Measurements from ENCODE around the gene PSMD7.
"Not testable (repeated sequence)": the region's sequence is repeated elsewhere in the genome, so short reads cannot be mapped to it uniquely, and the experiment has no call there.

The PSMD7 gene

GRCh38 chr16:74320707-74321106, 24.1 kb downstream of the PSMD7 start:
- DNase-seq (ENCODE audit: low read depth) = no peak
- no peak for TF ChIP-seq CTCF (conservative IDR thresholded peaks at IDR 0.05; ENCODE audit: low read depth, low read length)

GRCh38 chr16:74321356-74321755, 24.7 kb downstream of the PSMD7 start:
- DNase-seq (ENCODE audit: low read depth) = no peak
- no peak for TF ChIP-seq CTCF (conservative IDR thresholded peaks at IDR 0.05; ENCODE audit: low read depth, low read length)
- H3K4me3 ChIP-seq (ENCODE audit: low read length) = no peak overlapping the region

More at GRCh38 chr16:74320707-74321106, 24.1 kb downstream of the PSMD7 start:
- H3K4me3 ChIP-seq (ENCODE audit: low read length) = no peak overlapping the region

GRCh38 chr16:74322301-74322710, 25.7 kb downstream of the PSMD7 start:
- no peak for DNase-seq (ENCODE audit: low read depth)
- no peak for TF ChIP-seq CTCF (conservative IDR thresholded peaks at IDR 0.05; ENCODE audit: low read depth, low read length)
- H3K4me3 ChIP-seq (ENCODE audit: low read length) = no peak overlapping the region

GRCh38 chr16:74324777-74325176, 28.2 kb downstream of the PSMD7 start:
- not testable (repeated sequence) for DNase-seq (ENCODE audit: low read depth)

GRCh38 chr16:74325641-74326040, 29.0 kb downstream of the PSMD7 start:
- DNase-seq (ENCODE audit: low read depth) = no peak
- H3K4me3 ChIP-seq (ENCODE audit: low read length) = no peak overlapping the region
- no peak for TF ChIP-seq CTCF (conservative IDR thresholded peaks at IDR 0.05; ENCODE audit: low read depth, low read length)

More at GRCh38 chr16:74324777-74325176, 28.2 kb downstream of the PSMD7 start:
- not testable (repeated sequence) for H3K4me3 ChIP-seq (ENCODE audit: low read length)

- DNase-seq (ENCODE audit: low read depth) = not testable (repeated sequence)
Measured at GRCh38 chr16:74328346-74328745, 31.7 kb downstream of the PSMD7 start.

GRCh38 chr16:74332469-74332868, 35.9 kb downstream of the PSMD7 start:
- DNase-seq (ENCODE audit: low read depth); H3K4me3 ChIP-seq (ENCODE audit: low read length): not testable (repeated sequence)

More at GRCh38 chr16:74328346-74328745, 31.7 kb downstream of the PSMD7 start:
- not testable (repeated sequence) for H3K4me3 ChIP-seq (ENCODE audit: low read length)

GRCh38 chr16:74337506-74337905, 40.9 kb downstream of the PSMD7 start:
- H3K4me3 ChIP-seq (ENCODE audit: low read length); DNase-seq (ENCODE audit: low read depth): not testable (repeated sequence)

GRCh38 chr16:74339226-74339625, 42.6 kb downstream of the PSMD7 start:
- not testable (repeated sequence) for H3K4me3 ChIP-seq (ENCODE audit: low read length); DNase-seq (ENCODE audit: low read depth)

GRCh38 chr16:74353038-74353437, 56.4 kb downstream of the PSMD7 start:
- DNase-seq (ENCODE audit: low read depth); H3K4me3 ChIP-seq (ENCODE audit: low read length): not testable (repeated sequence)

All from retinal pigment epithelial cell (primary cell).